ENCODE data around the gene GJC1.

GRCh38 chr17:44865231-44865660 lies 35.2 kb upstream of the GJC1 start:
- no peak for TF ChIP-seq EZH2 (IDR thresholded peaks at IDR 0.05)
- peak; percentile 91 for TF ChIP-seq CTCF (IDR thresholded peaks at IDR 0.05)
- no peak for TF ChIP-seq EZH2phosphoT487 (IDR thresholded peaks at IDR 0.05)

Measured in neural progenitor cell (in vitro differentiated cells).